Activated naive CD8-positive, alpha-beta T cell treated with anti-CD3 and anti-CD28 coated beads for 36 hours (primary cell): ENCODE results near the gene TNNT2. TPM values are rescaled to one million over a fixed set of nuclear protein-coding genes. Genes with fewer than 3 reads are reported as not detected.

Experiments
- DNase-seq: peaks from one replicate; pipeline ENCODE4 v3.0.0; 2021
- H3K27ac Mint-ChIP-seq: one replicate; pipeline ENCODE4 v1.8.0; 2022; ENCODE audit warnings: mild to moderate bottlenecking, moderate library complexity, mixed read lengths
- H3K27me3 Mint-ChIP-seq: one replicate; pipeline ENCODE4 v1.8.0; 2022; ENCODE audit warnings: mild to moderate bottlenecking, mixed read lengths
- H3K36me3 Mint-ChIP-seq: one replicate; pipeline ENCODE4 v1.8.0; 2021; ENCODE audit warnings: mild to moderate bottlenecking, mixed read lengths
- H3K4me1 Mint-ChIP-seq: one replicate; pipeline ENCODE4 v1.8.0; 2021; ENCODE audit warnings: mixed read lengths
- H3K4me3 Mint-ChIP-seq: one replicate; pipeline ENCODE4 v1.8.0; 2022; ENCODE audit warnings: mild to moderate bottlenecking, moderate library complexity, mixed read lengths
- H3K9me3 Mint-ChIP-seq: one replicate; pipeline ENCODE4 v1.8.0; 2022; ENCODE audit warnings: mixed read lengths
- total RNA-seq, 2 experiments: library from RNA; stranded (reverse); gene quantifications; one replicate each; pipeline ENCODE4 v1.2.3, GENCODE V29; 2021

TNNT2 gene
- total RNA-seq, 2 experiments from 2014 or later: not detected

DNA sequence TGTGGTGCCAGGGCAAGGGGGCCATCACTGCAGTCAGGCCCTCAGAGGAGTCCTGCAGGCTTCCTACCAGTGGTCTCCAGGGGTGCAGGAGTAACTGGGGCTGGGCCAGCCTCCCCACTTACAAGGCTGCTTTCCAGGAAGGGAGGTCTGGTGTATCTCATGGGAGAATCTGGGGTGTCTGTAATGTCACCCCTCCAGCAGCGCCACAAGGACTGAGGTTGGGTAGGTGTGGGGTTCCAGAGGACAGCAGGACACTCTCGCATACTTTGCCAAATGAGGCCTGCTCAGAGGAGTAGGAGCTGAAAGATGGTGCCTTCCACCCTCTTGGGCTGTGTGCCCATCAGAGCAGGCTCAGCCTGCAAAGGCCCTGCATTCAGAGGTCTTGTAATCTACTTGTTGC, 46.9 kb downstream of the TNNT2 start:
- H3K9me3 Mint-ChIP-seq: no peaks in the 10 kb centered on the region
- DNase-seq: no peak
- H3K4me1 Mint-ChIP-seq: no peaks in the 10 kb centered on the region
- H3K27ac Mint-ChIP-seq: no peak overlapping the region
- no peaks in the 10 kb centered on the region for H3K27me3 Mint-ChIP-seq
- no peaks in the 10 kb centered on the region for H3K36me3 Mint-ChIP-seq
- no peak overlapping the region for H3K4me3 Mint-ChIP-seq

DNA sequence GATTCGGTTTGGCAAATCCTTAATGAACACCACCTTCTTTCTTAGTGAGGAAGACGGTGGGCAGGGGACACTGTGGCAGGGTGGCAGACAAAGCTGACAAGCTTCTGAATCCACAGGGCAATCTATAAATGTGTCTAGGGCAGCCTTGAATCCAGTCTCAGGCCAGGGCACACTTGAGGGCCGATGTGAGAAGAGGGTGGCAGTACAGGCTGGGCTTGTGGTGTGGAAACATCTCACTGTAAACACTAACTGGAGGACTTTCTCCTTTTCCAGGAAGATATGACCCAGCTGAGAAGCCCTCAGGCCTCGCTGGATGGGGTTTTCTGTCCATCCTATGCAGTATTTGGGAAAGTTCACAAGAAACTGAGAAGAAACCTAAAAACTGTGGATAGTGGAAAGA, 47.7 kb downstream of the TNNT2 start:
- Mint-ChIP-seq H3K36me3 (no peaks in the 10 kb centered on the region), H3K27ac (no peak overlapping the region), H3K4me1 (no peaks in the 10 kb centered on the region), H3K9me3 (no peaks in the 10 kb centered on the region), H3K27me3 (no peaks in the 10 kb centered on the region), H3K4me3 (no peak overlapping the region)
- DNase-seq: no peak

DNA sequence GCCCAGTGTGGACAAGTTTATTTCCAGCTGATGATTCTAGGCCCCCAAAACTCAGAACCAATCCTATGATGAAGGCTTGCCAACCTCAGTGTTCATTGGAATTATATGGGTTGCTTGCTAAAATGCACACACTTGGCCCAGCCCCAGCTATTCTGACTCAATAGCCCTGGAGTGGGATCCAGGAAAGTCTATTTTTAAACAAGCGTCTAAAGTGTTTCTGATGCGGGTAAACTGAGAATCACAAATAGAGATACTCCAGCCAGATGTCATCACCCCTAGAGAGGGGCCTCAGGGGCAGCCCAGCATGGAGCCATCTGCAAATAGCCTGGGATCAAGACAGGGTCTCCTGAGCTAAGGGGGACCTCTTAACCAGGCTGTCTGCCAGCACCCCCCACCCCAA, 48.2 kb downstream of the TNNT2 start:
- no peaks in the 10 kb centered on the region for H3K27me3 Mint-ChIP-seq
- no peak overlapping the region for H3K27ac Mint-ChIP-seq
- H3K4me1 Mint-ChIP-seq: no peaks in the 10 kb centered on the region
- no peaks in the 10 kb centered on the region for H3K36me3 Mint-ChIP-seq
- no peaks in the 10 kb centered on the region for H3K9me3 Mint-ChIP-seq
- no peak for DNase-seq
- no peak overlapping the region for H3K4me3 Mint-ChIP-seq

DNA sequence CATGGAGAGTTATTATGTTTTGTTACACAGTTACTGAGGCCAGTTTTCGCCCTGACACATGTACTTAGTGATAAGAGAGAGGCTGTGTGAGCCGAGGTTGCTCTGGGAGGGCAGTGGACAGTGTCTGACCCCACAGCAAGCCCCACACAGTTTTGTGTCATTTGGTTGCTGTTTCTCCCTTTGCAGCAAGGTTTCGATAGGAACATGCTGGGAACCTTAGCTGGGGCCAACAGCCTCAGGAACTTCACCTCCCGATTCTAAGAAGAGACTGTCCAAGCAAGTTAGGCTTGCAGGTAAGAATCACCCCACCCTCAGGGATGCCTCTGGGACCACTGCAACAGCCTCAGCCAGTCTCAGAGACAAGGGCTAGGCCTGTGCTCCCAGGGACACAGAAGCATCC, 48.9 kb downstream of the TNNT2 start:
- Mint-ChIP-seq H3K4me1 (no peaks in the 10 kb centered on the region), H3K4me3 (no peak overlapping the region), H3K27me3 (no peaks in the 10 kb centered on the region), H3K9me3 (no peaks in the 10 kb centered on the region), H3K36me3 (no peaks in the 10 kb centered on the region), H3K27ac (no peak overlapping the region)
- no peak for DNase-seq

DNA sequence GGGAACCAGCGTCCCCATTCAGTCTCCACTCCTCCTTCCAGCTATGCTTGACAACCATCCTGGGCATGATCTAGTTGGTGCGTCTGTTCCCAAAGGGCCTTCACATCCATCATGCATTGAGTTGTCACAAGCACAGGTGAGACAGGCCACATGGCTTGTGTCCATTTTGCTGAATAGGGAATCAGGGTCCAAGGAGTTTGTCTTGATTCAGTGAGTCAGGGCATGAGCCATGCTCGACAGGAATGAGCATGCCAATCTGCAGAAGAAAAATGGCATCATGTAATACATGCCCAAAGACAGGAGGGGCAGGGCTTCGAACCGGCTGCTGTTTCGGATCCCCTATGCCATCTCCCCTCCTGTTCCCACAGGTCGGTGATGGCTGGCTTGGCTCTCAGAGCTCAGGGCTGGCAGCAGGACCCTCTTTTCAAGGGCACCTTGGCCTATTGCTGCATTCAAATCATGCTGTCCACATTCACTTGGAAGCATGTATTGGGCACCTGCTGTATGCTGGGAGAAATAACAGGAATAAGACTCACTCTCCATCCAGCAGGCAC, 49.7 kb downstream of the TNNT2 start:
- H3K9me3 Mint-ChIP-seq: no peaks in the 10 kb centered on the region
- no peaks in the 10 kb centered on the region for H3K27me3 Mint-ChIP-seq
- H3K27ac Mint-ChIP-seq: no peak overlapping the region
- no peak for DNase-seq
- H3K36me3 Mint-ChIP-seq: no peaks in the 10 kb centered on the region
- no peak overlapping the region for H3K4me3 Mint-ChIP-seq
- no peaks in the 10 kb centered on the region for H3K4me1 Mint-ChIP-seq

DNA sequence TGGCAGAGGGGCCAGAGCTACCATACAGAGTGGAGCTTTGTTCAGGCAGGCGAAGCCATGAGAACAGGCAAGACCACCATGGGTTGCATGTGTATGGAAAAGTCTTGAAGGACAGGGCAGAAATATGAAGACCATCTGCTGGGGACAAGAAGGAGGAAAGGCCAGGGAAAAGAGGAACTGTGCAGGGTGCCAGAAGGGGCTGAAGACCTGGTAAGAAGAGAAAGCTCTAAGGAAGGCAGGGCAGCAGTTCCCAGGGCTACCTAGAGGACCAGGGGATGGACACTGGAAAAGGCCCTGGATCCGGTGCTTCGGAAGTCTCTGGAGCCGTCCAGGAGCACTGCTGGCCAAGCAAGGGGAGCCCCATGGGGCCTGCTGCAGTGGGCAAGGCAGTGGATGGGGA, 50.8 kb downstream of the TNNT2 start:
- DNase-seq: no peak
- Mint-ChIP-seq H3K4me3 (no peak overlapping the region), H3K4me1 (no peaks in the 10 kb centered on the region), H3K36me3 (no peaks in the 10 kb centered on the region), H3K9me3 (no peaks in the 10 kb centered on the region), H3K27me3 (no peaks in the 10 kb centered on the region), H3K27ac (no peak overlapping the region)

DNA sequence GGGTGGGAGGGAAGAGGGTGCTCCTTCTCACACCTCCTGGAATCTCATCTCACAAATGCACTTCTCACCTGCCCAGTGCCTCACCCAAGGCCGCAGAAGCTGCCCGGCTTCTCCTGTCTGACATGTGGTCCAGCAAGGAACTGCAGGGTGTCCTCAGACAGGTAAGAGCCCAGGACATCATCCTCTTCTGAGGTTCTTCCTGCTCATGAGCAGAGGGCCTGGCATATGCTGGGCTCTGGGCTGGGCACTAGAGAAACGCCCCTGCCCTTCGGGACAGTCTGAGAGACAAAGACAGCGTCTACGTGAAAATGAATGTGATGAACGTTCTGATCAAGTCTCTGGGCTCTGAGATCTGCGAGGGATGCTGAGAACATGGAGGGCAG, 51.8 kb downstream of the TNNT2 start:
- Mint-ChIP-seq H3K36me3 (no peaks in the 10 kb centered on the region), H3K9me3 (no peaks in the 10 kb centered on the region), H3K27me3 (no peaks in the 10 kb centered on the region), H3K27ac (no peak overlapping the region), H3K4me3 (no peak overlapping the region), H3K4me1 (no peaks in the 10 kb centered on the region)
- no peak for DNase-seq

DNA sequence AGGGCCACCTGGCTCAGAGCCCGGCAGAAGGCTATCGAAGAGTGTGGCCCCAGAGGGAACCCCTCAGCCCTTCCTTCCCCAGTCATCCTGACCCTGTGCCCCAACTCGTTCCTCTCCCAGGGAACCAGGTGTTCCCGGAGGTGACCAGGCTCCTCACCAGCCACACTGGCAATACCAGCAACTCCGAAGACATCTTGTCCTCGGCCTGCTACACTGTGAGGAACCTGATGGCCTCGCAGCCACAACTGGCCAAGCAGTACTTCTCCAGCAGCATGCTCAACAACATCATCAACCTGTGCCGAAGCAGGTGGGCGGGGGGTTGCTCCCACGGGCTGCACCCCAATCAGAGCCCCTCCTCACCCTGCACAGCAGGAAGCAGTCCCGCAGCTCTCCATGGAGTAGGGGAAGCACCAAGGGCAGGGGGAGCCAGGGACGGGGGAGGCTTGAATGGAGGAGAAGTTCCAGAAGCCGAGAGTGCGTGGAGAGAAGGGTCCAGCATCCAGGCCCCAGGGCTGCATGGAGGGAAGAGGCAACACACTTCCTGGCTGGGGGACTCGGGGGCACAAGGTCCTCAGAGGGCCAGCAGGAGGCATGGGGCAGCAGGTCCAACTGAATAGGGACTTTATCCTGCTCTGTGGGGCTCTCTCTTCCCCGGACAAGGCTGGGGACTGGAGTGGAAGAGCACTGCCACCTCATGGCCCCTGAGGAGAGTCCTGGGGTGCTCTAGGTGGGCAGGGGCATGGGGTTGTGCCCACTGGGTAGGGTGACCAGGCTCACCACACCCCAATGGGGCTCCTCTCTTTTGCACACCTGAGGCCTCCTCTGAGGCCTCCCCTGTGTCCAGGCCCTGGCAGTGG, 52.4 kb downstream of the TNNT2 start:
- DNase-seq: no peak
- no peaks in the 10 kb centered on the region for H3K27me3 Mint-ChIP-seq
- H3K9me3 Mint-ChIP-seq: no peaks in the 10 kb centered on the region
- no peaks in the 10 kb centered on the region for H3K36me3 Mint-ChIP-seq
- no peak overlapping the region for H3K27ac Mint-ChIP-seq
- no peak overlapping the region for H3K4me3 Mint-ChIP-seq
- no peaks in the 10 kb centered on the region for H3K4me1 Mint-ChIP-seq

DNA sequence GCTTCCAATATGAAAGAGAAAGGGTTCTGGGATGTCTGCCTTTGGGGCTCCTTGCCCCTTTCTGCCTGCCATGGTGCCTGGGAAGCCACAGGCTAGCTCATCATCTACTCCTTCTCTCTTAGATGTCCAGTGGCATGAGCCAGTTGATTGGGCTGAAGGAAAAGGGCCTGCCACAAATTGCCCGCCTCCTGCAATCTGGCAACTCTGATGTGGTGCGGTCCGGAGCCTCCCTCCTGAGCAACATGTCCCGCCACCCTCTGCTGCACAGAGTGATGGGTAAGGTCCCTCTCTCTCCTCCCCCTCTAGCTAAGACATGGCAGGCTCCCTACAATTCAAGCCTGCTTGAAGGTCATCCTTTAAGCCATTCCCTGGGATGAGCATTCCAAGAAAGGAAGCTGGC, 53.2 kb downstream of the TNNT2 start:
- Mint-ChIP-seq H3K4me3 (no peak overlapping the region), H3K27ac (no peak overlapping the region), H3K9me3 (no peaks in the 10 kb centered on the region), H3K36me3 (no peaks in the 10 kb centered on the region), H3K4me1 (no peaks in the 10 kb centered on the region), H3K27me3 (no peaks in the 10 kb centered on the region)
- no peak for DNase-seq

DNA sequence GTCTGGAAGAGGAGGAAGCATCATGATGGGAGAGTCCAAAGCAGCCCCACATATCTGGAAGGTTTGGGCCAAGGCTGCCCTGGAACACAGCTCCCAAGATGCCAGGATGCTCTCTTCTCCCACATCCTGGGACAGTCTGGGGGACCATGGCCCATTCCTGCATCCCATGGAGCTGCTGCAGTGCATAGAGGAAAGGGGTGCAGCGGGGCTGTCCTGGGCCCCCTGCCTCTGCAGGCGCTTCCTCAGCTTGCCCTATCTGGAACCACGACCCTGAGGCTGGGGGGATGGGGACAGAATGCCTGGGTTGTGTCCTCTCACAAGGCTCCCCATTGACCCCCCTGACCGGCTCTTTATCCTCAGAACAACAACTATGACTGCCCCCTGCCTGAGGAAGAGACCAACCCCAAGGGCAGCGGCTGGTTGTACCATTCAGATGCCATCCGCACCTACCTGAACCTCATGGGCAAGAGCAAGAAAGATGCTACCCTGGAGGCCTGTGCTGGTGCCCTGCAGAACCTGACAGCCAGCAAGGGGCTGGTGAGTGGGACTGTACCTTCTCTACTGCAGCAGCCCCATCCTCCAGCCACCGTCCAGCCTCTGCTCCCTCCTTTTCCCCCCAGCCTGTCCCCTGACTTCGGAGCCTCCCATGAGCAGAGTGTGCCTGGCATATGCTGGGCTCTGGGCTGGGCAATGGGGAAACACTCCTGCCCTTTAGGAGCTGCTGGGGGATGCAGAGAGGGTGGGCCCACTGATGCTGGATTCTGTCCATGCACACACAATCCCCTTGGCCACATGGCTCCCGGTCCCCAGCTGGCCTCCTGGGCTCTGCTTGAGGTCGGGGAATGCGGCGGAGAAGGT, 54.6 kb downstream of the TNNT2 start:
- H3K36me3 Mint-ChIP-seq: no peaks in the 10 kb centered on the region
- no peak for DNase-seq
- no peak overlapping the region for H3K4me3 Mint-ChIP-seq
- H3K9me3 Mint-ChIP-seq: no peaks in the 10 kb centered on the region
- H3K27me3 Mint-ChIP-seq: no peaks in the 10 kb centered on the region
- no peak overlapping the region for H3K27ac Mint-ChIP-seq
- no peaks in the 10 kb centered on the region for H3K4me1 Mint-ChIP-seq

DNA sequence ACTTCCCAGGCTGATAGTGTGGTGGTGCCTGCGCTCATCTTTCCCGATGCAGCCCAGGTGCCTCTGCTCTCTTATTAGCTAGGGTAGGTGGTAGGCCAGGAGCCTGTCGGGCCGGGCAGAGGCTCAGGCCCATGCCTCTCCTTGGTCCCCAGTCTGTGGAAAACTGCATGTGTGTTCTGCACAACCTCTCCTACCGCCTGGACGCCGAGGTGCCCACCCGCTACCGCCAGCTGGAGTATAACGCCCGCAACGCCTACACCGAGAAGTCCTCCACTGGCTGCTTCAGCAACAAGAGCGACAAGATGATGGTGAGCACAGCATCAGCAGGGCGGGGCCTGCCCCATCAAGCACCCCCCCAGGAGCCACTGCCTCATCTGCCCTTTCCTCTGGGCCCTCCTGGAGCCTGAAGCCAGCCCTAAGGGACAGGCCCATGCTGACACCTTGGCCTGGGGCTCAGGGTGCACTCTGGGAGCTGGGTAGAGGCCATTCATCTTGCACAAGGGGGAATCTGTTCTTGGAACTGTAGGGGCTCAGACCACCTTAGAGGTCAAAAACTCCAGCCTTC, 55.6 kb downstream of the TNNT2 start:
- Mint-ChIP-seq H3K27ac (no peak overlapping the region), H3K4me1 (no peaks in the 10 kb centered on the region), H3K9me3 (no peaks in the 10 kb centered on the region), H3K4me3 (no peak overlapping the region), H3K27me3 (no peaks in the 10 kb centered on the region), H3K36me3 (no peaks in the 10 kb centered on the region)
- no peak for DNase-seq

DNA sequence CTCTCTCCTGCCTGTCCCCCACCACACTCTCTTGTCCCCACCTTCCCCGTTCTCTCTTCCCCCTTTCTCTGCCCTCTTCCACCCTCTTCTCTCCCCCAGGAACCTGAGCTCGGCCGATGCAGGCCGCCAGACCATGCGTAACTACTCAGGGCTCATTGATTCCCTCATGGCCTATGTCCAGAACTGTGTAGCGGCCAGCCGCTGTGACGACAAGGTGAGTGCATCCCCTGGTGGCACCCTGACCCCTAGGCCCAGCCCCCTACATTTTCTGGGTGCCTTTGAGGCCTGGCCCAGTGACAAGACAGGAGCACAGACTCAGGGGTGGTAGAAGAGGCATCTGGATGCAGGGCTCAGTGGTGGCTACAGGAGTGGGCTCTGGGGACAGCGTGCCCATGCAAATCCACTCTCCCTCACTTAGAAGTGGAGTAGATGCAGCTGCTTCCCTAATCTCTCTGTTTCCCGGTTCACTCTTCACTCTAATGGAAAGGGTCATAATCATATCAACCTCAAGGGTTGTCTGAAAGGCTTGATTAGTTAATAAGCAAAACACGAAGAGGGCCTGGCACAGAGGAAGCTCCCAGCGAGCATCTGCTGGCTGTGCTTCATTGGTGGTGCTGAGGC, 57.2 kb downstream of the TNNT2 start:
- Mint-ChIP-seq H3K36me3 (no peaks in the 10 kb centered on the region), H3K27me3 (no peaks in the 10 kb centered on the region), H3K9me3 (no peaks in the 10 kb centered on the region), H3K4me1 (no peaks in the 10 kb centered on the region), H3K27ac (no peak overlapping the region), H3K4me3 (no peak overlapping the region)
- DNase-seq: no peak

DNA sequence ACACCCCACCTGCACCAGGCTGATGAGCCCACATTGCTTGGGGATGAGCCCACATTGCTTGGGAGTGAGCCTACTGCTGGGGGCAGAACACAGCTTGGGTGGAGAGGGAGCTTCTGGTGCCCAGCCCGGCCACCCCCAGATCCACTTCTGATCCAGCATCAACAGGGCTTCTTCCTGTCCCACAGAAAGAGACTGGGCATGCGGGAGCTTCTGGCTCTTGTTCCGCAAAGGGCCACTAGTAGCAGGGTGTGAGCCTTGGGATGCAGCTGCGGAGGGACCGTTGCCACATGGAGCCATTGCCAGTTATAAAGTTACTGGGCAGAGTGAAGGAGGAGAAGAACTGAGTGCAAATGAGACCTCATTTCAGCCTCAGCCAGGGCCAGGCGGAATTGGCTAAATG, 57.8 kb downstream of the TNNT2 start:
- no peaks in the 10 kb centered on the region for H3K27me3 Mint-ChIP-seq
- H3K4me1 Mint-ChIP-seq: no peaks in the 10 kb centered on the region
- no peak overlapping the region for H3K27ac Mint-ChIP-seq
- no peaks in the 10 kb centered on the region for H3K9me3 Mint-ChIP-seq
- DNase-seq: no peak
- H3K4me3 Mint-ChIP-seq: no peak overlapping the region
- H3K36me3 Mint-ChIP-seq: no peaks in the 10 kb centered on the region

DNA sequence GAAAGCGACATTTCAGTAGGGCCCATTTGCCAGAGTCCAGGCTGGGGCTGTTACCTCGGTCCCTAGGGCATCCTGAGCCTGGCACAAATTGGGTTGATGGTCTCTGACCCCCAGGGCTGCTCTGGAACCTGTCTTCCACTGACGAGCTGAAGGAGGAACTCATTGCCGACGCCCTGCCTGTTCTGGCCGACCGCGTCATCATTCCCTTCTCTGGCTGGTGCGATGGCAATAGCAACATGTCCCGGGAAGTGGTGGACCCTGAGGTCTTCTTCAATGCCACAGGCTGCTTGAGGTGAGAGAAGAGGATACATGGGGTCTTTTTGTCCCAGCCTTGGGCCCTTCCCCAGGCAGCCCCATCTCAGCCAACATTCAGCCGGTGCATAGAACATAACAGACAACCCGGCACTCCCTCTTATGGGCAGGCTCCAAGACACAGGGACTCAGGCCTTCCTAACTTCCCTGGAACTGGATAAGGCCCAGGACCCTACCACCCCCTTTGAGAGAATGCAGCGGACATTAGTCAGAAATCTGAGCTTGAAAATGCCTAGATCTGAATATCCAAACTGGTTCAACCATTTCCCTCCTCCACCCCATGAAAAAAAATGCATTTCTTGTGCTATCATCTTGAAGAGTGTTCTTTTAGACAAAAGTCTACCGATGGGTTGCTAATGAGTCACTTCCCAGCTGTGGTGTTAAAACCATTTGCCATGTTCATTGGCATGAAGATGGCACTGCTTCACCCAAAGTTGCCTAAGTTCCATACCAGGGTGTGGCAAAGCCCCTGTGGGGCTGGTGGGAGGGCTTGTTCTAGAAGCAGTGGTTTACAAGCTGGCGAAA, 58.8 kb downstream of the TNNT2 start:
- no peak for DNase-seq
- no peaks in the 10 kb centered on the region for H3K4me1 Mint-ChIP-seq
- no peak overlapping the region for H3K27ac Mint-ChIP-seq
- H3K27me3 Mint-ChIP-seq: no peaks in the 10 kb centered on the region
- H3K36me3 Mint-ChIP-seq: no peaks in the 10 kb centered on the region
- no peak overlapping the region for H3K4me3 Mint-ChIP-seq
- H3K9me3 Mint-ChIP-seq: no peaks in the 10 kb centered on the region
